HG03354 (cell line): ENCODE measurements around the gene UTP11.

Experiments
- ATAC-seq: cut with Tn5 transposase; IDR thresholded peaks from one replicate; pipeline ENCODE4 v1.9.1; 2021; ENCODE audit warnings: mild to moderate bottlenecking; ENCODE audit not compliant: unreplicated experiment, poor library complexity, severe bottlenecking

UTP11 gene

DNA sequence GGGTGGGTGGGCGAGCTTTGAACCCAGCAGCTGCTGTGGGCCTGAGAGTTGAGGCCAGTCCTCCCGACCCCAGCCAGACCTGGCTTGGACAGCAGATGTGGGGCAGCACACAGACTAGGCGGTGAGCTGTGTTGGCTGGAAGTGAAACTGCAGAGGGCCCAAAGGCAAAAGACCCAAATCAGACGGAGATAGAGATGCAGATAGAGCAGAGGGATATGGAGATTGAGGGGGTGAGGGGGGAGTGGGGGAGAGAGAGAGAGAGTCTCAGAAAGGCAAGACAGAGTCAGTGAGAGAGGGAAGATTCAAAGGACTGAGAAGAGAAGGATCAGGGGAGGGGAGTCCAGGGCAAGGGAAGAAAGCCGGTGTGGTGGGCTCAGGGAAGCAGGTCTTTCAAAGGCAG lies 51.1 kb downstream of the UTP11 start:
- ATAC-seq: no peak

GRCh38 chr1:38064197-38064903 lies 51.8 kb downstream of the UTP11 start:
- ATAC-seq: no peak

- ATAC-seq: no peak
Measured at GRCh38 chr1:38068220-38068979, 55.9 kb downstream of the UTP11 start.

DNA sequence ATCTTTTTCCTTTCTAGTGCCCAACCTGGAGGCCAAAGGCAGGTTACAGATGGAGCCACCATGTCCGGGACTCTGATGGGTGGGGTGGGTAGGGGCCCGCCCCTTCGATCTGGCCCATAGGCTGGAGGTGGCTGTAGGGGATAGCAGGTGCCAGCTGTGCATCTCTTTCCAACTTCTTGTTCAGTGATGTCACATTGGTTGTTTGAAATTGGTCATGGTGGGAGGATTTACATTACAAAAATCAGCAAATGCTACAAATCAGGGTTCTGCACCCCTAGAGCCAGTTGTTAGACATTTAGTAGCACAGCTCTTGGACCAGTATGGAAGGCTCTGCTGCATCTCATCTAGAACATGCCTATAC lies 56.4 kb downstream of the UTP11 start:
- ATAC-seq: no peak

GRCh38 chr1:38071312-38072256 lies 59.0 kb downstream of the UTP11 start:
- ATAC-seq: no peak

GRCh38 chr1:38072858-38073257 lies 60.3 kb downstream of the UTP11 start:
- no peak for ATAC-seq

- no peak for ATAC-seq
Measured at GRCh38 chr1:38073534-38074301, 61.2 kb downstream of the UTP11 start.

DNA sequence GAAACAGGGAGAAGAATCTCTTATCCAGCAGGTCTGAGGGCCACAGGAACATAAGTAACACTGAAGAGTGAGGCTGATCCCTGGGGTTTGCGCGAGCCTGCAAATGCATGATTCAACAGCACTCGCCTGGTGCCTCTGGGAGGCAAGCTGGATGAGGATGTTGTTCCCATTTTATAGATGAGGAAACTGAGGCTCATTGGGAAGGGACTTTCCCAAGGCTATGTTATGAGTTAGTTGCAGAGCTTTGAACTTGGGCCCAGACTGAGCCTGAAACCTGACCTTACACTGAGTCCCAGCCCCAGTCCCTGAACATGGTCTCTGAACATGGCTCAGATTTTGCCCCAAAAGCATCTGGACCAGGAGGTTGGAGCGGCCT lies 61.8 kb downstream of the UTP11 start:
- no peak for ATAC-seq
